Measurements from ENCODE around the gene SND1.

SND1 gene

DNA sequence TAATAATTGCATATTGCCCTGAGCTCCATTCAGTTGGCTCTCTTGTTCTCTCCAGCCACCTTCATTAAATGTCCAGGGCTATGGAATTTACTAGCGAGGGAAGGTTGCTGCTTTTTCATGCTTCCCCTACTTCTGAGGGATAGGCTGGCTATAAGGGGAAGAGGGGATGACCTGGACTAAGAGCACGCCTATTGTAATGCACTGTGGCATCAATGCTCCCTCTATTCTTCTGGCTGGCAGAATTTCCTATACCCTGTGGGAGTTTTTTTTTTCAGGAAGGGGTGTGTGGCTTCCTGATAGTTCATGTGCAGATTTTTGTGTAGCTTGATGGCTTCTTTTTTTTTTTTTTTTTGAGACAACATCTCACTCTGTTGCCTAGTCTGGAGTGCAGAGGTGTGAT lies 155.8 kb downstream of the SND1 start:
- no peak overlapping the region for H3K27ac ChIP-seq (replicated peaks)
- TF ChIP-seq SPI1 (IDR thresholded peaks at IDR 0.05; ENCODE audit: borderline replicate concordance, low read depth) (no peak), POLR2AphosphoS5 (IDR thresholded peaks at IDR 0.05; ENCODE audit: low read depth) (no peak), GABPA (IDR thresholded peaks at IDR 0.05; ENCODE audit: low read depth) (no peak)
- TF ChIP-seq, protein P1, sequence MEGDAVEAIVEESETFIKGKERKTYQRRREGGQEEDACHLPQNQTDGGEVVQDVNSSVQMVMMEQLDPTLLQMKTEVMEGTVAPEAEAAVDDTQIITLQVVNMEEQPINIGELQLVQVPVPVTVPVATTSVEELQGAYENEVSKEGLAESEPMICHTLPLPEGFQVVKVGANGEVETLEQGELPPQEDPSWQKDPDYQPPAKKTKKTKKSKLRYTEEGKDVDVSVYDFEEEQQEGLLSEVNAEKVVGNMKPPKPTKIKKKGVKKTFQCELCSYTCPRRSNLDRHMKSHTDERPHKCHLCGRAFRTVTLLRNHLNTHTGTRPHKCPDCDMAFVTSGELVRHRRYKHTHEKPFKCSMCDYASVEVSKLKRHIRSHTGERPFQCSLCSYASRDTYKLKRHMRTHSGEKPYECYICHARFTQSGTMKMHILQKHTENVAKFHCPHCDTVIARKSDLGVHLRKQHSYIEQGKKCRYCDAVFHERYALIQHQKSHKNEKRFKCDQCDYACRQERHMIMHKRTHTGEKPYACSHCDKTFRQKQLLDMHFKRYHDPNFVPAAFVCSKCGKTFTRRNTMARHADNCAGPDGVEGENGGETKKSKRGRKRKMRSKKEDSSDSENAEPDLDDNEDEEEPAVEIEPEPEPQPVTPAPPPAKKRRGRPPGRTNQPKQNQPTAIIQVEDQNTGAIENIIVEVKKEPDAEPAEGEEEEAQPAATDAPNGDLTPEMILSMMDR (IDR thresholded peaks at IDR 0.05; ENCODE audit: insufficient read depth, low read length): no peak
- TF ChIP-seq, protein P2, sequence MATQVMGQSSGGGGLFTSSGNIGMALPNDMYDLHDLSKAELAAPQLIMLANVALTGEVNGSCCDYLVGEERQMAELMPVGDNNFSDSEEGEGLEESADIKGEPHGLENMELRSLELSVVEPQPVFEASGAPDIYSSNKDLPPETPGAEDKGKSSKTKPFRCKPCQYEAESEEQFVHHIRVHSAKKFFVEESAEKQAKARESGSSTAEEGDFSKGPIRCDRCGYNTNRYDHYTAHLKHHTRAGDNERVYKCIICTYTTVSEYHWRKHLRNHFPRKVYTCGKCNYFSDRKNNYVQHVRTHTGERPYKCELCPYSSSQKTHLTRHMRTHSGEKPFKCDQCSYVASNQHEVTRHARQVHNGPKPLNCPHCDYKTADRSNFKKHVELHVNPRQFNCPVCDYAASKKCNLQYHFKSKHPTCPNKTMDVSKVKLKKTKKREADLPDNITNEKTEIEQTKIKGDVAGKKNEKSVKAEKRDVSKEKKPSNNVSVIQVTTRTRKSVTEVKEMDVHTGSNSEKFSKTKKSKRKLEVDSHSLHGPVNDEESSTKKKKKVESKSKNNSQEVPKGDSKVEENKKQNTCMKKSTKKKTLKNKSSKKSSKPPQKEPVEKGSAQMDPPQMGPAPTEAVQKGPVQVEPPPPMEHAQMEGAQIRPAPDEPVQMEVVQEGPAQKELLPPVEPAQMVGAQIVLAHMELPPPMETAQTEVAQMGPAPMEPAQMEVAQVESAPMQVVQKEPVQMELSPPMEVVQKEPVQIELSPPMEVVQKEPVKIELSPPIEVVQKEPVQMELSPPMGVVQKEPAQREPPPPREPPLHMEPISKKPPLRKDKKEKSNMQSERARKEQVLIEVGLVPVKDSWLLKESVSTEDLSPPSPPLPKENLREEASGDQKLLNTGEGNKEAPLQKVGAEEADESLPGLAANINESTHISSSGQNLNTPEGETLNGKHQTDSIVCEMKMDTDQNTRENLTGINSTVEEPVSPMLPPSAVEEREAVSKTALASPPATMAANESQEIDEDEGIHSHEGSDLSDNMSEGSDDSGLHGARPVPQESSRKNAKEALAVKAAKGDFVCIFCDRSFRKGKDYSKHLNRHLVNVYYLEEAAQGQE (IDR thresholded peaks at IDR 0.05; ENCODE audit: insufficient replicate concordance, low read depth): no peak
- no peaks in the 10 kb centered on the region for H3K27me3 ChIP-seq (ENCODE audit: insufficient read depth, poor library complexity, severe bottlenecking)
- DNase-seq (ENCODE audit: low read depth in 1 of 2, low spot score in 1 of 2): no peak
- H3K4me3 ChIP-seq (replicated peaks; ENCODE audit: insufficient read depth, low read length): no peak overlapping the region

GRCh38 chr7:127809261-127809702 lies 157.3 kb downstream of the SND1 start:
- no peak for TF ChIP-seq SPI1 (IDR thresholded peaks at IDR 0.05; ENCODE audit: borderline replicate concordance, low read depth)
- no peak for TF ChIP-seq POLR2AphosphoS5 (IDR thresholded peaks at IDR 0.05; ENCODE audit: low read depth)
- TF ChIP-seq GABPA (IDR thresholded peaks at IDR 0.05; ENCODE audit: low read depth): no peak
- TF ChIP-seq, protein P1 (IDR thresholded peaks at IDR 0.05; ENCODE audit: insufficient read depth, low read length): no peak
- TF ChIP-seq, protein P2 (IDR thresholded peaks at IDR 0.05; ENCODE audit: insufficient replicate concordance, low read depth): no peak
- H3K4me3 ChIP-seq (replicated peaks; ENCODE audit: insufficient read depth, low read length): no peak overlapping the region
- no peak overlapping the region for H3K27ac ChIP-seq (replicated peaks)
- DNase-seq (ENCODE audit: low read depth in 1 of 2, low spot score in 1 of 2): no peak
- no peaks in the 10 kb centered on the region for H3K27me3 ChIP-seq (ENCODE audit: insufficient read depth, poor library complexity, severe bottlenecking)

- no peak for DNase-seq (ENCODE audit: low read depth in 1 of 2, low spot score in 1 of 2)
- H3K4me3 ChIP-seq (replicated peaks; ENCODE audit: insufficient read depth, low read length): no peak overlapping the region
- no peaks in the 10 kb centered on the region for H3K27me3 ChIP-seq (ENCODE audit: insufficient read depth, poor library complexity, severe bottlenecking)
- TF ChIP-seq POLR2AphosphoS5 (IDR thresholded peaks at IDR 0.05; ENCODE audit: low read depth) (no peak), GABPA (IDR thresholded peaks at IDR 0.05; ENCODE audit: low read depth) (no peak), SPI1 (IDR thresholded peaks at IDR 0.05; ENCODE audit: borderline replicate concordance, low read depth) (no peak)
- TF ChIP-seq, protein P2 (IDR thresholded peaks at IDR 0.05; ENCODE audit: insufficient replicate concordance, low read depth): no peak
- TF ChIP-seq, protein P1 (IDR thresholded peaks at IDR 0.05; ENCODE audit: insufficient read depth, low read length): no peak
- H3K27ac ChIP-seq (replicated peaks): no peak overlapping the region
These were observed 158.1 kb downstream of the SND1 start for GRCh38 chr7:127810113-127810512.

Data from HL-60 (cell line).